ENCODE data around the gene HERC4.

HERC4 gene

DNA sequence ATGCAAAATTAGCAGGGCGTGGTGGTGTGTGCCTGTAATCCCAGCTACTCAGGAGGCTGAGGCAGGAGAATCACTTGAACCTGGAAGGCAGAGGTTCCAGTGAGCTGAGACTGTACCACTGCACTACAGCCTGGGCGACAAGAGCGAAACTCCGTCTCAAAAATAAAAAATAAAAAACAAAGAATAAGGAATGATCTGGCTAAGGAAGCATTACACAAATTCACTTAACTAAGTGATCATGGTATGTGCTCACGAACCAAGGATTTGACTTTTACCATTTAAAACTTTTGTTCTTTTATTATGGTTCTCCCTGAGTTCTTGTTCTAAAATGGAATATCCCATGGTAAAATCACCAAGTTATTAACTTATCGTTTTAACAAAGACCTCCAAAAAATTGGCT, 119.5 kb downstream of the HERC4 start:
- TF ChIP-seq, protein P1, sequence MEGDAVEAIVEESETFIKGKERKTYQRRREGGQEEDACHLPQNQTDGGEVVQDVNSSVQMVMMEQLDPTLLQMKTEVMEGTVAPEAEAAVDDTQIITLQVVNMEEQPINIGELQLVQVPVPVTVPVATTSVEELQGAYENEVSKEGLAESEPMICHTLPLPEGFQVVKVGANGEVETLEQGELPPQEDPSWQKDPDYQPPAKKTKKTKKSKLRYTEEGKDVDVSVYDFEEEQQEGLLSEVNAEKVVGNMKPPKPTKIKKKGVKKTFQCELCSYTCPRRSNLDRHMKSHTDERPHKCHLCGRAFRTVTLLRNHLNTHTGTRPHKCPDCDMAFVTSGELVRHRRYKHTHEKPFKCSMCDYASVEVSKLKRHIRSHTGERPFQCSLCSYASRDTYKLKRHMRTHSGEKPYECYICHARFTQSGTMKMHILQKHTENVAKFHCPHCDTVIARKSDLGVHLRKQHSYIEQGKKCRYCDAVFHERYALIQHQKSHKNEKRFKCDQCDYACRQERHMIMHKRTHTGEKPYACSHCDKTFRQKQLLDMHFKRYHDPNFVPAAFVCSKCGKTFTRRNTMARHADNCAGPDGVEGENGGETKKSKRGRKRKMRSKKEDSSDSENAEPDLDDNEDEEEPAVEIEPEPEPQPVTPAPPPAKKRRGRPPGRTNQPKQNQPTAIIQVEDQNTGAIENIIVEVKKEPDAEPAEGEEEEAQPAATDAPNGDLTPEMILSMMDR (IDR thresholded peaks at IDR 0.05), result no peak
- TF ChIP-seq ZFX (IDR thresholded peaks at IDR 0.05; ENCODE audit: borderline replicate concordance), result no peak
- H3K27ac ChIP-seq, result no peak overlapping the region

DNA sequence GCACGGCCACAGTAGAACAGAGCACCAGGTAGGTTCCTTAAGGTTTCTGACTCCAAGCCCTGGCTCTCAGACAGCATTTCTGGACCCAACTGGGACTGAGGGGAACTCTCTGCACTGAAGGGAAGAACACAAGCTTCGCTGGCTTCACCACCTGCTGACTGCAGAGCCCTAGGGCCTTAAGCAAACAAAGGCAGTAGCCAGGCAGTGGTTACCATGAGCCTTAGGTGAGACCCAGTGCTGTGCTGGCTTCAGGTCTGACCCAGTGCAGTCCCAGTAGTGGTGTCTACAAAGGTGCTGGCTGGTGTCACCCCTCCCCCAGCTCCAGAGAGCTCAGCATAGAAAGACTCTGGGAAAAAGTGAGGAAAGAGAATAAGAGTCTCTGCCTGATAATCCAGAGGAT, 131.2 kb downstream of the HERC4 start:
- no peak overlapping the region for H3K27ac ChIP-seq
- TF ChIP-seq ZFX (IDR thresholded peaks at IDR 0.05; ENCODE audit: borderline replicate concordance), result no peak
- TF ChIP-seq, protein P1 (IDR thresholded peaks at IDR 0.05), result no peak

DNA sequence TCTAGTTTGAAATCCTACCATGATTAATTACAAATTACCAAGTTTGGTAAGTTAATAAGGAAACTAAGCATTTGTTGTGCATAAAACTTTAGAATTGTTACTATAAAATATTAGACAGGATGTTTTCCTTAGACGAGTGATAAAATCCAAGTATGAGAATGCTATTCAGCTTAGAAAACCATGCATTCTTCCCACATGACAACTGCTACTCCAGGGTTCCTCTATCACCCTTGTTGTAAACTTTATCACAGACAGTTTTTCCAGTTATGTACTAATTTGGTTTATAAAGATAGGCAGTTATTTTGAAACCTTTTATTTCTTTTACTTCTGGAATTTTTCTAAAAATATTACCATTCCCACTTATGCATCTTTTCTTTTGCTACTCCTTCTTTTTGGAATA, 138.7 kb downstream of the HERC4 start:
- no peak for TF ChIP-seq ZFX (IDR thresholded peaks at IDR 0.05; ENCODE audit: borderline replicate concordance)
- TF ChIP-seq, protein P1 (IDR thresholded peaks at IDR 0.05), result no peak
- H3K27ac ChIP-seq, result no peak overlapping the region

DNA sequence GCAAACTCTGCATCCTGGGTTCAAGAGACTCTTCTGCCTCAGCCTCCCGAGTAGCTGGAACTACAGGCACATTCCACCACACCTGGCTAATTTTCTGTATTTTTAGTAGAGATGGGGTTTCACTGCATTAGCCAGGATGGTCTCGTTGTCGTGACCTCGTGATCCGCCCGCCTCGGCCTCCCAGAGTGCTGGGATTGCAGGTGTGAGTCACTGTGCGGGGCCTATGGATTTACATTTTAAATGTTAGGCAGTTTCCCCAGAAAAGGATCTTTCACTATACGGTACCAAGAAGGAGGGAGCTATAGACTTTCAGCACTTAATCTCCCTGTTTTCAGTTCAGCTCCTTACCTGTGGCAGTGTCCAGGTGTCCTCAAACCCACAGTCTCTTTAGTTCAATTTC, 139.9 kb downstream of the HERC4 start:
- H3K27ac ChIP-seq, result no peak overlapping the region
- TF ChIP-seq, protein P1 (IDR thresholded peaks at IDR 0.05), result no peak
- no peak for TF ChIP-seq ZFX (IDR thresholded peaks at IDR 0.05; ENCODE audit: borderline replicate concordance)

DNA sequence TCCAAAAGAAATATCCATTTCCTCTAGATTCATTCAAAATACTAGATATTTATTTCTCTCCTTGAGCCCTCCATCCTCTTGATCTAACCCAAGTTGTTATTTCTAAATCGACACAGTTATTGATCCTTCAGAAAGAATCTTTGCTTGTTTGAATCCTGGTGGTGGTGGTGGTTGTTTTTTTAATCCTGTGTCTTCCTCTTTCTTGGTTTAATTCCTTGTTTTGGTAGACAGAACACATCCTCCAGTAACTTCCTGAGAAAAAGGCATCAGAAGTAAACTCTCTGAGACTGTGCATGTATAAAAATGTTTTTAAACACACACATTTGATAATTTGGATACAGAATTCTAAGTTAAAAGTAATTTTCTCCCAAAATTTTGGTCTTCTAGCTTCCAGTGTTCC, 140.7 kb downstream of the HERC4 start:
- no peak for TF ChIP-seq ZFX (IDR thresholded peaks at IDR 0.05; ENCODE audit: borderline replicate concordance)
- TF ChIP-seq, protein P1 (IDR thresholded peaks at IDR 0.05), result no peak
- H3K27ac ChIP-seq, result no peak overlapping the region

DNA sequence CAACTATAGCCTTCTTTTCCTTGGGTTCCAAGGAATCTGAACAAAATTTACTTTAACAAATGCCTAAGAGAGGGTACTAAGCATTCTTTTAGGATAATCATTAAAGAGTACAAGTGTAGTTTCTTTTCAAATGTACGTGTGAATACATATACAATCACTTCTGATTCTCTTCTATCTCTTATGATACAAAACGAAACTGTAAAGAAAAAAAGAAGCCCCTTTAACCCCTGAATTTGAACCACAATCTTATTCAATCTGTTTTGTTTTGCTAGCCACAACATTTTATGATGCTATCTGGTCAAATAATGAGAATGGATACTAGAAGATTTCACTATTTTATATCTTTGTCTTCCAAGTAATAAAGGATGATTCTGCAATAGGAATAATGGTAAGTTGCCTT, 141.9 kb downstream of the HERC4 start:
- no peak for TF ChIP-seq ZFX (IDR thresholded peaks at IDR 0.05; ENCODE audit: borderline replicate concordance)
- TF ChIP-seq, protein P1 (IDR thresholded peaks at IDR 0.05), result no peak
- H3K27ac ChIP-seq, result no peak overlapping the region

DNA sequence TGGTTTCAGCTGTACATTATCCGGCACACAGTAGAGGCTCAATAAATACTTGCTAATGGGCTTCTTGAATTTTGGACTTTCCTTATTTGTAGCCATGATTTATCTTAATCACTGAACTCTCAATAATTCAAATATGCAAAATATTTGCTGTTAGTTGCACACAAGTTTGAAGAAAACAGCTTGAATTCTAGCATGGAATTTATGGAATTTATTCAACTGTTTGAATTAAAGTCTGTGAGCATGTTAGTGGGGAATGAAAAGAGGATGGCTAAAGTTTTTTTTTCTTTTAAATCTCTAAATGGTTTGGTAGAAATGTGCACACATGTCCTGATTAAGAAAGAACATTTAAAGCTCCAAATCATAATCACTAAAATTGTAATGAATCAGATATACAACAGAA, 148.1 kb downstream of the HERC4 start:
- no peak overlapping the region for H3K27ac ChIP-seq
- TF ChIP-seq, protein P1 (IDR thresholded peaks at IDR 0.05), result no peak
- TF ChIP-seq ZFX (IDR thresholded peaks at IDR 0.05; ENCODE audit: borderline replicate concordance), result no peak

All from 22Rv1 (cell line).